Mucosa of gallbladder (tissue), 1 donor: ENCODE data around the gene GTF3C1. TPM values are rescaled to one million over a fixed set of nuclear protein-coding genes. Genes with fewer than 3 reads are reported as not detected.

Experiments used
- DNase-seq: peaks from one replicate; pipeline ENCODE4 v3.0.0-alpha.2; 2020; ENCODE audit warnings: low spot score
- total RNA-seq: library from RNA; stranded (reverse); gene quantifications from one replicate; pipeline ENCODE4 v1.2.1, GENCODE V29; 2021
- donor health status: DM: no; HTN: no; CAD: no.

Gene GTF3C1
- total RNA-seq, 1 donor from 2014 or later = 70.9 TPM

DNA sequence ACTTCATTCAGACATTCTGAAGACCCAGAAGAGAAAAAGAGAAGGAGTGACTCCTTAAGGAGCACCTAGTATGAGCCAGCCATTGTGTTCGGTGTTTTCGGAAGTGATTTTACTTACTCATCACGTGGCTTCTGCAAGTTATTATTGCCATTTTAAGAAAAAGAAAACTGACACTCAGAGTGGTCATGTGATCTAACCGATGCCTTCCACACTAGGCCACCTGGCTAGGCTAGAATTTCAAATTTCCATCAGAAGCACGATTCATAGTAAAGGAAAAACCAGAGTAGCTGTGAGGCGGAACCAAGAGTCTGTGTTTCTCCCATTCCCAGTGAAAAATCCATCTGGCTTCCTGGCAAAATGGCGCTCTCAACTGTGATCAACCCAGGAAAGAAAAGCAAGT, 32.0 kb downstream of the GTF3C1 start:
- DNase-seq = no peak

- no peak for DNase-seq
Observed at GRCh38 chr16:27516365-27516764, 33.3 kb downstream of the GTF3C1 start.

DNA sequence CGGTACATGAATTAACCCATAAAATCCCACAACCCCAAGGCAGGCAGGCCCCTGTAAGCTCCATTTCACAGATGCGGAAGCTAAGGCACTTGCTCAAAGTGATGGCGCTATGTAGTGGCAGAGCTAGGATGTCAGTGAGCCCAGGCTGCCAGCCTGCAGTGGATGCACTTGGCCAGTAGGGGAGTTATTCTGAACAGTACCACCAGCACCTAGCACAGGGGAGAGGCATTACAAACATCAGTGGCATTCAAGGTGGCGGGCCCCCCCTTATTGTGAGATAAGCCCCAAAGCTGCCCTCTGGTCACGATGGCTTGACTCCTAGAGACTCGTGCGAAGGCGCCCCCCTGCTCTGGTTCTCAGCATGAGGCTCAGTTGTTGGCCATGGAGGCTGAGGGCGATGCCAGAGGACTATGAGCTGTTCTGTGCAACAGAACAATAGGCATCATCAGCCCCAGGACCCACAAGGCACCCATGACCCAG, 33.8 kb downstream of the GTF3C1 start:
- no peak for DNase-seq

DNA sequence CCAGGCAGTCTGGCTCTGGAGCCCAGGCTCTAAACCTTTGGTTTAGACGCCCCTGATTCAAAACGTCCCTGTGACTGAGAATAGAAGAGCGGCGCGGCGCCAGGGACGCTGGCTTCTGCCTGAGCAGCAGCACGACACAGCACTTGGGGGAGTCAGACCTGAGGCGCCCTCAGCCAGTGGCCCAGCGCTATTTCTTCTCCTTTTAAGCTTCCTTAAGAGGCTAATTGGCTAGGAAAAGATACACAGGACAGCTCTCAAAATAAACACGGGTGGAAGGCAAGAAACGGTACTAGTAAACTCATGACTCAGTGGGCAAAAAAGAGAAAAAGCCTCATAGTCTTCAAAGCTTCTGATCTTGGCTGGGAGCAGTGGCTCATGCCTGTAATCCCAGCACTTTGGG, 34.9 kb downstream of the GTF3C1 start:
- no peak for DNase-seq

GRCh38 chr16:27511657-27512448, 37.9 kb downstream of the GTF3C1 start:
- peak; percentile 46 for DNase-seq

DNA sequence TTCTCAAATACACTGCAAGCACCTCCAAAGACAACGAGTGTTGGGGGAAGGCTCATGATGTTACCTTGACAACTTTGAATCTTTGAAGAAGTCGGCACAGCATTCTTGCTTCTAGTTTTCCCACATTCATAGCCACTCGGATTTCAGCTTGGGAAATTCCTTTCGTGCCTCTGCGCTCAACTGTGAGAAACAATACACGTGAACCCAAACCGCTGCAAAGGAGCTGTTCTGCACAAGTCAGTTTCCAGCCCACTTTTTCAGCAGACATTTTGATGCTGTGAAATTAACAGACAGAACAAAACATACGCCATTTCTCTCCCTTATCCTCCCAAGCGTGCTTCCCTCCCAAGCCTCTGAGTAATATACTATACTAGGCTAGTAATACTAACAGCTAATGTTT, 41.2 kb downstream of the GTF3C1 start:
- no peak for DNase-seq

GRCh38 chr16:27506771-27507170, 42.9 kb downstream of the GTF3C1 start:
- DNase-seq = no peak

DNA sequence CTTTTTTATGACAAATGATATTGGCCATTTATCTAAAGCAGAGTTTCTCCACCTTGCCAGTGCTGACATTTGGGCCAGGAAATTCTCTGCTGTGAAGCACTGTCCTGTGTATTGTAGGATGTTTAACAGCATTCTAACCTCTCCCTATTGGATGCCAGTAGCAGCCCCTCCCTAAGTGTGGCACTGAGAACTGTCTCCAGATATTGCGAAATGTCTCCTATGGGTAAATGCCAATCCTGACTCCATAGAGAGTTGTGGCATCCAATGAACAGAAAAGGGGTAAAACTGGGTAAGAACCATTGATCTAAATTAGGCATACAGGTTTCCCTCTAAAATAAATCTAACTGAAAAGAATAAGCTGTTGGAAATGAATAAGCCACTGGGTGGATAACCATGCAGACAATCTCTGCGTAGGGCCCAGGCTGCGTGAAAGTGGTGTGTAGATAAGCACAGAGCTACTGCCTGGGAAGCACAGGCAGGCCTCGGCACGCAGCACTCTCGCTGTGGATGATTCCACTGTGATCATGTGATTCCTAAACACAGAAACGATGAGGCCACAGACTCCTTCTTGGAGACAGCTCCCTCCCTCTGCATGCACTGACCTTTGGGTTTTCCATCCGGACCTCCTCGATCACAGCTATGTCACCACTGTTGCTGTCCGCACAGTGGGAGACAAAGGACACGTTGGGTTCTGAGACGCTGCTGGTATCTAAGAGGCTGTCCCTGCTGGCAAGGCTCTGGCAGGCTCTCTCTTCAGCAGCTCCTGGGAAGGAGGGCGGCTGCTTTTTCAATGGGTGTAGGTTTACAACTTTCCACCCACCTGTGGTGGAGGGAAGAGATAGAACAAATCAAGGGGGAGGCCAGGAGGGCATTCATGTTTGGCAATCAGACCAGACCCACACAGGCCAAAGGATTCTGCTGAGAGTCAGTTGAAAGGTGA, 44.1 kb downstream of the GTF3C1 start:
- no peak for DNase-seq

GRCh38 chr16:27503662-27504061, 46.1 kb downstream of the GTF3C1 start:
- no peak for DNase-seq

DNA sequence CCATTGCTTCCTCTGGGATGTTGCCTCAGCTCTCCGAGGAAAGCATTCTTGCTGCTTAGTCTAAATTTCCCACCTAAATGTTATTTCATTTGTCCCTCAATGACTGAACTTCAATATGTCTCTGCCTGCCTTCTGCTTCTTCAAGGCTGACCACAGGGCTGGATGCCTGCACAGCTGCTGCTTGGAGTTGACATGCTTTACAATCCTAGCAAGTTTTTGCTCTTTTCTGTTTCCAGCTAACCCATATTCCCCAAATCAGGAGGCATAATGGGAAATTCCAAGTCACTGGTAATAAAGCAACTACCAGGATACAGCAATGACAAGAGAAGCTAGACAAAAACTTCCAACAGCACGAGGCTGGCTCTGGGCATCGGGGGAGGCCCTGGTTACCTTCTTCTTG, 48.9 kb downstream of the GTF3C1 start:
- DNase-seq = no peak

DNA sequence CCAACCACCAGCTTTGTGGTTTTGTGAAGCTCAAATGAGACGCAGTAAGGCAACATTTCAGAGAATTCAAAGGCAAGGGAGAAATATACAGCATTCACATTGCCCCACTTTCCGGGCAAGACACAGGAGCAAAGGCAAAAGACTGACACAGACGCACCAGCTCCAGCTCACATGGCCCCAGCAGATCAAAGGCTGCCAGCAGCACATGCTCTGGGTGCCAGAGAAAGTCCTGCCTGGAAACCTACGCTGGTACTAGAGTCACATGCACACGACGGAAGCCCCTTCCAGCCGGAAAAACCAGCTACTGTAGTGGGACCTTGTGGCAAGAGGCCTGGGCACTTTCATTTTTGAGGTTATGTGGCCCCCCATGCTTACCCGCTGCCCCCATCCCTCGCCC, 50.1 kb downstream of the GTF3C1 start:
- DNase-seq = no peak

DNA sequence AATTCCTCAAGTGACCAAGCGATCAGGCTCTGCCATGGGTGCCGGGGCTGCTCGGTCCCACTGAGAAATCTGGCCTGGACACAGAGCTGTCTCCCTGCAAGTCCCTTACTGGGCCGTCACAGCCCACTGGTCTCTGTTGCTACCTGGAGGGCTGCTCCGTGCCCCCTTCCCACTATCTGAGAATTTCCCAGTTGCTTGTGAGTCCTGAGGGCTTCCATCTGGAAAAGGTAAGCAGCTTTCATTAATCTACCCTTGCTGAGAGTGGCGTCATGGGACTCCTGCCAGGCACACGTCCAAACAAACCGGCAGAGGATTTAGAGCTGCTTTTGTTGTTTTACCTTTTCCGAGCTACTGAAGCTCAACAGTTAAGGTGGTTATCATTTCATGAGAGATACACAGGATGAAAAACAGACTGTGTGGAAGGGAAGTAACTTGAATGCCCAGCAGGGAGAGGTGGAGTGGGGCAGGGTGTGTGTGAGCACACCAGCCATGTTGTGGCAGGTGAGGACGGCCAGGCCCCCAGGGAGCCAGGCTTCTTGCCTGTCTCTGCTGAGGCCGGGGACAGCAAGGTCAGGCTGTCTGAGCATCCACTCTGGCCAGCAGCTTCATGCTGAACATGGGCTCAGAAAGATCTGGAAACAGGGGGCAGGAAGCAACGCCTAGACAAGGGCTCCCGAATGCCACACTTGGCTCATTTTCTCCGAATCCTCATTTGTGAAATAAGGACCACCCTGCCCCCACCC, 50.6 kb downstream of the GTF3C1 start:
- no peak for DNase-seq

- no peak for DNase-seq
Observed at GRCh38 chr16:27498031-27498825, 51.5 kb downstream of the GTF3C1 start.

- DNase-seq = no peak
Observed at GRCh38 chr16:27495191-27495590, 54.5 kb downstream of the GTF3C1 start.

- no peak for DNase-seq
Observed at GRCh38 chr16:27492588-27492979, 57.1 kb downstream of the GTF3C1 start.

GRCh38 chr16:27491894-27492587, 57.7 kb downstream of the GTF3C1 start:
- DNase-seq = no peak

DNA sequence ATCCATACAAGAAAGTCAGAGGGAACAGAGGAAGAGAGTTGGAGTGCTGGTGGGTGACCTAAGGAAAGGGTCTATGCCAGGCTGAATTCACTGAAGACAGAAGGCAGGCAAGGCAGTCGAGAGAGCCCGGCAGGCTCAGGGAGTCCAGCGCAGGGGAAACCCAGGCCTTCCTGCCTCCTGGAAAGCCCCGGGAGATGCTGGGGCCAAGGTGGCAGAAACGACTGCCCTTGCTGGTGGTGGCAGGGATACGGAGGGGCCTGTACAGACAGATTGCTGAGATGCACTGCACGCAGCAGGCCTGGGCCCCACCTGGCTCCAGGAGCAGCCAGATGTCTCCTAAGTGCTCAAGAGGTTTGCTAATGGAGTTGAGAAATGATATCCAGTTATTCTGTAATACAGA, 59.8 kb downstream of the GTF3C1 start:
- DNase-seq = no peak

- no peak for DNase-seq
Observed at GRCh38 chr16:27489421-27489820, 60.3 kb downstream of the GTF3C1 start.

GRCh38 chr16:27486760-27487159, 63.0 kb downstream of the GTF3C1 start:
- no peak for DNase-seq

DNA sequence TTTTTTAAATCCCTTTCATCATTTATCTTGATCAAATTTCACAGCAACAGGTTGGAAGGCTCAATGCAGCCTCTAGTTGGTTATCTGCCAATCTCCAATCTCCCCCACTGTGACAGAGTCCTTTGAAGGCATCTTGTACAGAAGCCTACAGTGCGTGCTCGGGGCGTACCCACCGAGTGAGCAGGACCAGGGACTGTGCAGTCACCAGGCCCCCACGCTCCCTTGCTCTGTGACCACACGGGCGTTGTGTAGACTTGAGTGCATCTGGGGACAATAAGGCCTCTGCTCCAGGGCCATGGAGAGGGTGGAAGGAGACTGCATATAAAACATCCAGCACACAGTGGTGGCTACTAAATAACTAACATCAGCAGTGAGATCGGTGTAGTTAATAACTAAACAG, 63.4 kb downstream of the GTF3C1 start:
- no peak for DNase-seq

DNA sequence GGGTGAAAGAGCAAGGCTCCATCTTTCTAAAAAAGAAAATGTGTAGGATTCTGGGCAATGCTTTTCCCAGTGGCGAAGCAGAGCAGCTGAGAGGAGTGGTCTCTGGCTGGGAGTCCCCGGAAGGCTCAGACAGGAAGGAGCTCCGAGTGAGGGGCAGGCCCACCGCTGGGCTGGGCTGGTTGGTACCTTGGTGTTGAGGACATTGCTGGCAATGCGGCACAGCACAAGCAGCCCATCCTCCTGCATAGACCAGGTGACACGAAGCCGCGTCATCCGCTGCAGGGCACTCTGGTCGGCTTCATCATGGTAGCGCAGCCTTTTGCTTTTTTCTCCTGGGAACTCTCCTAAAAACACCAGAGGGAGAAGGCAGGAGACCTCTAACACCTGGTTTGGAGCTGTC, 63.9 kb downstream of the GTF3C1 start:
- DNase-seq = no peak
